CD4-positive, CD25-positive, alpha-beta regulatory T cell (primary cell): ENCODE measurements around the gene RAET1E. TPM values are rescaled to one million over a fixed set of nuclear protein-coding genes. Genes with fewer than 3 reads are reported as not detected.
"Not testable (repeated sequence)": the region's sequence is repeated elsewhere in the genome, so short reads cannot be mapped to it uniquely, and the experiment has no call there.

Experiments
- ATAC-seq, 2 donors: fragments of 150-1000 bp; cut with Tn5 transposase; one replicate each; pipeline ENCODE4 v1.10.0; 2021; ENCODE audit warnings: low read depth in 2 of 2, moderate number of reproducible peaks in 2 of 2, moderate library complexity in 1 of 2
- DNase-seq, 3 donors: peaks; one replicate each; pipeline versions ENCODE4 v3.0.0 to v3.0.0-alpha.2; 2012 to 2022; ENCODE audit warnings: mixed read lengths in 1 of 3
- H3K27ac ChIP-seq: one replicate; pipeline ENCODE4 v1.7.0; 2013; ENCODE audit warnings: mild to moderate bottlenecking, low read length; ENCODE audit not compliant: insufficient read depth, poor library complexity, severe bottlenecking
- H3K27me3 ChIP-seq: one replicate; pipeline ENCODE4 v1.7.0; 2013; ENCODE audit warnings: low read length; ENCODE audit not compliant: control insufficient read depth, insufficient read depth
- H3K36me3 ChIP-seq: one replicate; pipeline ENCODE4 v1.7.0; 2013; ENCODE audit warnings: mild to moderate bottlenecking, low read length, moderate library complexity; ENCODE audit not compliant: control insufficient read depth, insufficient read depth
- H3K4me1 ChIP-seq: 2 replicates; pipeline ENCODE4 v1.7.0; 2013; ENCODE audit warnings: mild to moderate bottlenecking, low read length; ENCODE audit not compliant: insufficient read depth, control insufficient read depth, poor library complexity, severe bottlenecking
- H3K4me3 ChIP-seq: one replicate; pipeline ENCODE4 v1.7.0; 2013; ENCODE audit warnings: low read depth, mild to moderate bottlenecking, low read length, moderate library complexity
- H3K9me3 ChIP-seq, 2 experiments: 1 replicate in 1 of 2; 2 replicates in 1 of 2; pipeline ENCODE4 v1.7.0; 2013; ENCODE audit warnings: low read length in 2 of 2, mild to moderate bottlenecking in 1 of 2, moderate library complexity in 1 of 2; ENCODE audit not compliant: control insufficient read depth in 2 of 2
- H3K27ac Mint-ChIP-seq, 3 donors: one replicate each; pipeline ENCODE4 v1.8.0; 2020 to 2022; ENCODE audit warnings: mild to moderate bottlenecking in 3 of 3, mixed read lengths in 3 of 3, moderate library complexity in 2 of 3
- H3K27me3 Mint-ChIP-seq: one replicate; pipeline ENCODE4 v1.8.0; 2022; ENCODE audit warnings: mild to moderate bottlenecking, mixed read lengths
- H3K36me3 Mint-ChIP-seq: one replicate; pipeline ENCODE4 v1.8.0; 2020; ENCODE audit warnings: mixed read lengths
- H3K4me1 Mint-ChIP-seq, 4 donors: one replicate each; pipeline ENCODE4 v1.8.0; 2020 to 2022; ENCODE audit warnings: mixed read lengths in 4 of 4, mild to moderate bottlenecking in 1 of 4
- H3K4me3 Mint-ChIP-seq, 4 donors: one replicate each; pipeline ENCODE4 v1.8.0; 2020 to 2022; ENCODE audit warnings: mild to moderate bottlenecking in 4 of 4, mixed read lengths in 4 of 4, moderate library complexity in 3 of 4
- H3K9me3 Mint-ChIP-seq, 7 donors: one replicate each; pipeline ENCODE4 v1.8.0; 2020 to 2022; ENCODE audit warnings: mixed read lengths in 7 of 7, mild to moderate bottlenecking in 3 of 7, moderate library complexity in 2 of 7
- polyA plus RNA-seq, 4 donors: library from polyadenylated mRNA; unstranded; fragments of 300-500 nt; fragmentation: Illumina TruSeq; gene quantifications; one replicate each; pipeline ENCODE4 v1.2.3, GENCODE V29; 2021
- total RNA-seq: library from RNA; stranded (reverse); gene quantifications from one replicate; pipeline ENCODE4 v1.2.3, GENCODE V29; 2022

The RAET1E gene
- total and polyA plus RNA-seq, 5 donors from 2014 or later: not detected

GRCh38 chr6:149891864-149892263 lies 6.0 kb downstream of the RAET1E start:
- not testable (repeated sequence) for H3K27ac ChIP-seq, H3K9me3 Mint-ChIP-seq, ATAC-seq, H3K4me1 Mint-ChIP-seq, H3K4me1 ChIP-seq, H3K36me3 Mint-ChIP-seq, H3K9me3 ChIP-seq, H3K27me3 ChIP-seq, DNase-seq, H3K36me3 ChIP-seq, H3K4me3 ChIP-seq, H3K27ac Mint-ChIP-seq, H3K4me3 Mint-ChIP-seq
- peaks cover 35% of the 10 kb centered on the region for H3K27me3 Mint-ChIP-seq

GRCh38 chr6:149891259-149891658 lies 6.7 kb downstream of the RAET1E start:
- no peaks in the 10 kb centered on the region for H3K36me3 Mint-ChIP-seq
- H3K27ac ChIP-seq: no peak overlapping the region
- H3K27ac Mint-ChIP-seq: no peak overlapping the region
- peaks cover 31% of the 10 kb centered on the region for H3K27me3 Mint-ChIP-seq
- H3K4me1 ChIP-seq: no peaks in the 10 kb centered on the region
- H3K36me3 ChIP-seq: no peaks in the 10 kb centered on the region
- H3K4me1 Mint-ChIP-seq: peaks cover 0 to 4% (median under 1%) of the 10 kb centered on the region in 4 donors
- ATAC-seq (no peak), DNase-seq (no peak)
- no peaks in the 10 kb centered on the region for H3K27me3 ChIP-seq
- H3K9me3 Mint-ChIP-seq: peaks cover 0 to 2% (median 0%) of the 10 kb centered on the region in 7 donors
- H3K4me3 ChIP-seq: no peak overlapping the region
- no peak overlapping the region for H3K4me3 Mint-ChIP-seq
- H3K9me3 ChIP-seq: no peaks in the 10 kb centered on the region

- DNase-seq: no peak
- Histone ChIP-seq H3K27ac (no peak overlapping the region), H3K4me3 (no peak overlapping the region), H3K4me1 (no peaks in the 10 kb centered on the region), H3K27me3 (no peaks in the 10 kb centered on the region), H3K36me3 (no peaks in the 10 kb centered on the region), H3K9me3 (no peaks in the 10 kb centered on the region)
- peaks cover 0 to under 1% (median 0%) of the 10 kb centered on the region in 4 donors for H3K4me1 Mint-ChIP-seq
- H3K9me3 Mint-ChIP-seq: peaks cover 0 to 2% (median 0%) of the 10 kb centered on the region in 7 donors
- no peak for ATAC-seq
- peaks cover 31% of the 10 kb centered on the region for H3K27me3 Mint-ChIP-seq
- no peak overlapping the region for H3K27ac Mint-ChIP-seq
- H3K36me3 Mint-ChIP-seq: no peaks in the 10 kb centered on the region
- peak overlapping the region in 1 of 4 donors; percentile 59 for H3K4me3 Mint-ChIP-seq
These were observed 7.3 kb downstream of the RAET1E start for GRCh38 chr6:149890629-149891045.

GRCh38 chr6:149889326-149889725 lies 8.6 kb downstream of the RAET1E start:
- no peaks in the 10 kb centered on the region for H3K9me3 ChIP-seq
- H3K27ac ChIP-seq: no peak overlapping the region
- H3K36me3 ChIP-seq: no peaks in the 10 kb centered on the region
- H3K9me3 Mint-ChIP-seq: peaks cover 0 to 2% (median 0%) of the 10 kb centered on the region in 7 donors
- DNase-seq (no peak), ATAC-seq (no peak)
- no peak overlapping the region for H3K27ac Mint-ChIP-seq
- no peaks in the 10 kb centered on the region for H3K36me3 Mint-ChIP-seq
- H3K4me3 Mint-ChIP-seq: no peak overlapping the region
- no peak overlapping the region for H3K4me3 ChIP-seq
- H3K4me1 Mint-ChIP-seq: no peaks in the 10 kb centered on the region
- H3K27me3 ChIP-seq: no peaks in the 10 kb centered on the region
- H3K27me3 Mint-ChIP-seq: peaks cover 23% of the 10 kb centered on the region
- no peaks in the 10 kb centered on the region for H3K4me1 ChIP-seq

- H3K4me3 ChIP-seq: no peak overlapping the region
- H3K27me3 ChIP-seq: no peaks in the 10 kb centered on the region
- H3K4me1 Mint-ChIP-seq: no peaks in the 10 kb centered on the region
- DNase-seq (no peak), ATAC-seq (no peak)
- H3K36me3 Mint-ChIP-seq: no peaks in the 10 kb centered on the region
- no peak overlapping the region for H3K27ac ChIP-seq
- H3K36me3 ChIP-seq: no peaks in the 10 kb centered on the region
- no peak overlapping the region for H3K4me3 Mint-ChIP-seq
- H3K9me3 ChIP-seq: no peaks in the 10 kb centered on the region
- peaks cover 0 to 2% (median 0%) of the 10 kb centered on the region in 7 donors for H3K9me3 Mint-ChIP-seq
- no peaks in the 10 kb centered on the region for H3K4me1 ChIP-seq
- peaks cover 16% of the 10 kb centered on the region for H3K27me3 Mint-ChIP-seq
- H3K27ac Mint-ChIP-seq: no peak overlapping the region
These were observed 9.3 kb downstream of the RAET1E start for GRCh38 chr6:149888659-149889058.

- Mint-ChIP-seq H3K4me3 (no peak overlapping the region), H3K27ac (no peak overlapping the region)
These were observed 9.8 kb downstream of the RAET1E start for GRCh38 chr6:149888093-149888492.

GRCh38 chr6:149887343-149887742 lies 10.6 kb downstream of the RAET1E start:
- H3K36me3 ChIP-seq: no peaks in the 10 kb centered on the region
- no peaks in the 10 kb centered on the region for H3K36me3 Mint-ChIP-seq
- H3K27me3 Mint-ChIP-seq: peaks cover 3% of the 10 kb centered on the region
- peaks cover 0 to 2% (median 0%) of the 10 kb centered on the region in 7 donors for H3K9me3 Mint-ChIP-seq
- H3K4me3 ChIP-seq: no peak overlapping the region
- DNase-seq (no peak), ATAC-seq (no peak)
- H3K4me1 Mint-ChIP-seq: no peaks in the 10 kb centered on the region
- no peaks in the 10 kb centered on the region for H3K4me1 ChIP-seq
- no peak overlapping the region for H3K27ac ChIP-seq
- H3K27ac Mint-ChIP-seq: no peak overlapping the region
- no peaks in the 10 kb centered on the region for H3K27me3 ChIP-seq
- no peaks in the 10 kb centered on the region for H3K9me3 ChIP-seq
- H3K4me3 Mint-ChIP-seq: peak overlapping the region in 1 of 4 donors; percentile 29

More at GRCh38 chr6:149888093-149888492, 9.8 kb downstream of the RAET1E start:
- ATAC-seq (no peak), DNase-seq (no peak)
- Histone ChIP-seq H3K27ac (no peak overlapping the region), H3K9me3 (no peaks in the 10 kb centered on the region), H3K36me3 (no peaks in the 10 kb centered on the region), H3K4me1 (no peaks in the 10 kb centered on the region), H3K27me3 (no peaks in the 10 kb centered on the region), H3K4me3 (no peak overlapping the region)
- Mint-ChIP-seq H3K9me3 (peaks cover 0 to 2% (median 0%) of the 10 kb centered on the region in 7 donors), H3K4me1 (no peaks in the 10 kb centered on the region), H3K27me3 (peaks cover 10% of the 10 kb centered on the region), H3K36me3 (no peaks in the 10 kb centered on the region)

GRCh38 chr6:149885888-149886287 lies 12.0 kb downstream of the RAET1E start:
- Mint-ChIP-seq H3K36me3 (no peaks in the 10 kb centered on the region), H3K27ac (no peak overlapping the region), H3K4me1 (no peaks in the 10 kb centered on the region), H3K27me3 (peaks cover 8% of the 10 kb centered on the region), H3K9me3 (peaks cover 0 to 2% (median 0%) of the 10 kb centered on the region in 7 donors), H3K4me3 (no peak overlapping the region)
- Histone ChIP-seq H3K27me3 (no peaks in the 10 kb centered on the region), H3K9me3 (no peaks in the 10 kb centered on the region), H3K36me3 (no peaks in the 10 kb centered on the region), H3K4me3 (no peak overlapping the region), H3K4me1 (no peaks in the 10 kb centered on the region), H3K27ac (no peak overlapping the region)
- DNase-seq (no peak), ATAC-seq (no peak)
